Immature natural killer cell (primary cell): Measurements from ENCODE around the gene UBE2E2. TPM values are rescaled to one million over a fixed set of nuclear protein-coding genes. Genes with fewer than 3 reads are reported as not detected.

Source experiments
- DNase-seq, 3 donors: peaks; one replicate each; pipeline ENCODE4 v3.0.0; 2022; ENCODE audit warnings: mixed read lengths in 1 of 3
- H3K27ac Mint-ChIP-seq, 6 donors: one replicate each; pipeline ENCODE4 v1.8.0; 2020; ENCODE audit warnings: mixed read lengths in 6 of 6, mild to moderate bottlenecking in 5 of 6, inconsistent platforms in 4 of 6, moderate library complexity in 3 of 6
- H3K27me3 Mint-ChIP-seq, 3 donors: one replicate each; pipeline ENCODE4 v1.8.0; 2020 to 2021; ENCODE audit warnings: low read depth in 3 of 3, mild to moderate bottlenecking in 3 of 3, mixed read lengths in 3 of 3, moderate library complexity in 3 of 3, inconsistent platforms in 1 of 3
- H3K36me3 Mint-ChIP-seq, 3 donors: one replicate each; pipeline ENCODE4 v1.8.0; 2020; ENCODE audit warnings: mixed read lengths in 3 of 3, inconsistent platforms in 2 of 3, mild to moderate bottlenecking in 2 of 3
- H3K4me1 Mint-ChIP-seq, 2 donors: one replicate each; pipeline ENCODE4 v1.8.0; 2020; ENCODE audit warnings: inconsistent platforms in 2 of 2, mild to moderate bottlenecking in 2 of 2, mixed read lengths in 2 of 2, moderate library complexity in 1 of 2
- H3K4me3 Mint-ChIP-seq, 5 donors: one replicate each; pipeline ENCODE4 v1.8.0; 2020; ENCODE audit warnings: mild to moderate bottlenecking in 5 of 5, mixed read lengths in 5 of 5, inconsistent platforms in 3 of 5, moderate library complexity in 3 of 5
- H3K9me3 Mint-ChIP-seq, 6 donors: one replicate each; pipeline ENCODE4 v1.8.0; 2020; ENCODE audit warnings: mild to moderate bottlenecking in 6 of 6, mixed read lengths in 6 of 6, inconsistent platforms in 4 of 6, moderate library complexity in 3 of 6
- polyA plus RNA-seq, 3 donors: library from polyadenylated mRNA; unstranded; fragments of 300-500 nt; fragmentation: Illumina TruSeq; gene quantifications; one replicate each; pipeline ENCODE4 v1.2.3, GENCODE V29; 2021

The UBE2E2 gene
- polyA plus RNA-seq, 3 donors from 2014 or later = 1.8 to 12.9 (median 5.0) TPM

GRCh38 chr3:23623844-23624243, 420.7 kb downstream of the UBE2E2 start:
- no peak overlapping the region for H3K27ac Mint-ChIP-seq
- H3K4me1 Mint-ChIP-seq = peaks cover 0 to 1% of the 10 kb centered on the region in 2 donors
- H3K36me3 Mint-ChIP-seq = peaks cover 0 to 3% (median 0%) of the 10 kb centered on the region in 3 donors
- peaks cover 0 to 5% (median 3%) of the 10 kb centered on the region in 3 donors for H3K27me3 Mint-ChIP-seq
- peaks cover 0 to 5% (median 0%) of the 10 kb centered on the region in 6 donors for H3K9me3 Mint-ChIP-seq
- H3K4me3 Mint-ChIP-seq = no peak overlapping the region
- DNase-seq = no peak

DNA sequence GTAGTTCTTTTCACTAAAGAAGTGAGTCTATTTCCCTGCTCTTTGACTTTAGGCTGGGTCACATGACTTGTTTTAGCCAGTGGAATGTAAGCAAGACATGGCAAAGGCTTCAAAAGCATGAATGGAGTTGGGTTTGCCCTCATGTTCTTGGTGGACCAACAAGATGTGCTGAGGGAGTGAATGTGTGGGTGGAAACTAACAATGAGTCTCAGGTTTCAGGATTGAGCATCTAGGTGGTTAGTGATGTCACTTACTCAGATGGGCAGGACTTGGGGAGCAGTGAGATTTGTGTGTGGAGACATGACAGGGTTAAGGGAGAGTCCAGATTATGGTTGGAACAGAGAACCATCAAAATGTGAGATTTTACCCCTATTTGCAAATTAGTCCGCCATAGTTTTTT, 421.2 kb downstream of the UBE2E2 start:
- no peak overlapping the region for H3K4me3 Mint-ChIP-seq
- peaks cover 1 to 4% of the 10 kb centered on the region in 2 donors for H3K4me1 Mint-ChIP-seq
- H3K36me3 Mint-ChIP-seq = peaks cover 0 to 3% (median 0%) of the 10 kb centered on the region in 3 donors
- H3K27me3 Mint-ChIP-seq = peaks cover 0 to 7% (median 3%) of the 10 kb centered on the region in 3 donors
- no peak overlapping the region for H3K27ac Mint-ChIP-seq
- no peak for DNase-seq
- peaks cover 0 to 5% (median 0%) of the 10 kb centered on the region in 6 donors for H3K9me3 Mint-ChIP-seq

DNA sequence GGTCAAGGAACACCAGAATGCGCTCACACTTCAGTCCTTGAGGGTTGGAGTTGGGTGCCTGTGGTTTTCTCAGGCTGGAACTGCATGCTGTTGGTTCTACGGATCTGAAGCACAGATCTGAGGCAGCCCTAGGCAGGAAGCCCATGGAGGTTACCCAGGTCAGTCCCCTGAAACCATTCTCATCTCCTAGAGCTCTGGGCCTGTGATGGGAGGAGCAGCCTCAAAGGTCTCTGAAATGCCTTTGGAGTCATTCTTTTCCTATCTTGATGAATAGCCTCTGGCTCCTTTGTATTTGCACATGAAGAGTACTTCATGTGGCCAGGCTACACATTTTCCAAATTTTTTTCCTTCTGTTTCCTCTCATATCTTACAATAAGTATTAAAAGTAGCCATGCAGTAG, 423.3 kb downstream of the UBE2E2 start:
- Mint-ChIP-seq H3K27me3 (peaks cover 0 to 4% (median 3%) of the 10 kb centered on the region in 3 donors), H3K9me3 (peaks cover 0 to 8% (median 0%) of the 10 kb centered on the region in 6 donors), H3K36me3 (peaks cover 0 to 3% (median 0%) of the 10 kb centered on the region in 3 donors), H3K27ac (no peak overlapping the region), H3K4me1 (peaks cover 6 to 7% of the 10 kb centered on the region in 2 donors), H3K4me3 (no peak overlapping the region)
- DNase-seq = no peak

DNA sequence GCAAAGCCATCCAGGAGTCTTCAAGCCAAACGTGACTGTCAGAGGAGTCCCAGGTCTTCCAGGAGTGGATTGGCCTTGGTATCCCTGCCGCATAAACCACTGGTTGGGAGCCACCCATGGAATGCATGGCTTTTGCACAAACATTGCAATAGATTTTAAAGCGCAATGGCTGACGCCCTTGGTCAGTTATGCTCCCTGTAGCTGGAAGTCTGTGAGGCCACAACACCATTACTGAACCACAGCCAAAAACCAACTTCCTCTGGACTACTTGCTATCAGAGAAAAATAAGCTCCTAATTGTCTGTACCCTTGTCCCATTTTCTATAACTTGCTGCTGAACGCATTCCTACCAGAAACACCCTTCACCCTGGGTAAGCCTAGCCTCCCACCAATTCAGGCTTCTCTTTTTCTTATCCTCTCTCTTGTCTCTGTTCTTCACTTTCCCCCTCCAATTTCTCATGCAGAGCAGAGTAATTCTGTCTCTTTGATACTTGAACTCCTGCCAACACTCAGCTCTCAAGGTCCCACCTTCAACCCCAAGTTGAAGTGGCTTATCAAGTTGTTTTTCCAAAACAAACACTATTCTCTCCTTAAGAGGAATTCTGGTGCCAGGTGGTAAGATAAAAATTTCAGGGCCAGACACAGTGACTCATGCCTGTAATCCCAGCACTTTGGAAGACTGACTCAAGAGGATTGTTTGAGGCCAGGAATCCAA, 426.2 kb downstream of the UBE2E2 start:
- Mint-ChIP-seq H3K4me1 (peaks cover 6 to 7% of the 10 kb centered on the region in 2 donors), H3K27me3 (peaks cover 0 to 4% (median 4%) of the 10 kb centered on the region in 3 donors), H3K36me3 (no peaks in the 10 kb centered on the region), H3K4me3 (no peak overlapping the region), H3K27ac (peak overlapping the region in 1 of 6 donors; percentile 65), H3K9me3 (peaks cover 0 to 8% (median 0%) of the 10 kb centered on the region in 6 donors)
- no peak for DNase-seq

GRCh38 chr3:23633261-23633960, 430.3 kb downstream of the UBE2E2 start:
- DNase-seq = no peak
- peaks cover 0 to 5% (median 3%) of the 10 kb centered on the region in 3 donors for H3K27me3 Mint-ChIP-seq
- H3K36me3 Mint-ChIP-seq = no peaks in the 10 kb centered on the region
- H3K9me3 Mint-ChIP-seq = peaks cover 0 to 5% (median 0%) of the 10 kb centered on the region in 6 donors
- H3K27ac Mint-ChIP-seq = no peak overlapping the region
- peaks cover 6 to 7% of the 10 kb centered on the region in 2 donors for H3K4me1 Mint-ChIP-seq
- H3K4me3 Mint-ChIP-seq = no peak overlapping the region

GRCh38 chr3:23637339-23637738, 434.2 kb downstream of the UBE2E2 start:
- no peaks in the 10 kb centered on the region for H3K9me3 Mint-ChIP-seq
- H3K27me3 Mint-ChIP-seq = peaks cover 0 to 2% (median 2%) of the 10 kb centered on the region in 3 donors
- H3K4me3 Mint-ChIP-seq = no peak overlapping the region
- DNase-seq = no peak
- H3K27ac Mint-ChIP-seq = no peak overlapping the region
- no peaks in the 10 kb centered on the region for H3K36me3 Mint-ChIP-seq
- no peaks in the 10 kb centered on the region for H3K4me1 Mint-ChIP-seq

GRCh38 chr3:23640471-23641146, 437.5 kb downstream of the UBE2E2 start:
- Mint-ChIP-seq H3K27ac (no peak overlapping the region), H3K27me3 (peaks cover 0 to 2% (median 2%) of the 10 kb centered on the region in 3 donors), H3K4me1 (no peaks in the 10 kb centered on the region), H3K4me3 (no peak overlapping the region), H3K36me3 (no peaks in the 10 kb centered on the region), H3K9me3 (no peaks in the 10 kb centered on the region)
- DNase-seq = no peak
